A549 (cell line): ENCODE data around the gene ZNF580. TPM values are rescaled to one million over a fixed set of nuclear protein-coding genes. Genes with fewer than 3 reads are reported as not detected.
A peak's percentile ranks its signal among the peaks of the same experiment; 100 is the strongest.

ENCODE experiments used
- ATAC-seq, 2 experiments: fragments of 200-7000 bp in 1 of 2; fragments of >200 bp in 1 of 2; cut with Nextera tagmentation in 1 of 2; cut with Tn5 transposase in 1 of 2; 3 replicates each; pipeline versions ENCODE4 v1.8.0 to v1.9.1; 2018 to 2020; ENCODE audit warnings: mild to moderate bottlenecking in 1 of 2, moderate library complexity in 1 of 2
- CTCF ChIA-PET: fragments of 300-600 bp; sonication (Branson Sonifier 250); formaldehyde crosslinking; extraction: SDS; loops from one replicate; lab custom pipeline; 2021; ENCODE audit warnings: antibody characterized with exemption, inconsistent platforms; lab: Yijun Ruan, JAX
- POLR2A ChIA-PET: fragments of 350-600 bp; formaldehyde crosslinking; extraction: SDS; loops from one replicate; lab custom pipeline; 2021; ENCODE audit warnings: antibody characterized with exemption, inconsistent platforms; lab: Yijun Ruan, JAX
- DNase-seq, 2 experiments: peaks; one replicate each; pipeline versions ENCODE4 v3.0.0 to v3.0.0-alpha.2; 2011 to 2016; ENCODE audit warnings: low read depth in 1 of 2, low spot score in 1 of 2
- FAIRE-seq: peaks from 2 replicates; lab custom pipeline; 2011; peaks lifted over from hg19 to GRCh38; lab: Jason Lieb, UNC
- H3K27ac ChIP-seq, 2 experiments: fragments of >200 bp; sonication (Bioruptor Twin); formaldehyde crosslinking; 3 replicates each; pipeline ENCODE4 v1.5.1; 2016 to 2017
- H3K4me1 ChIP-seq: fragments of >200 bp; sonication (Bioruptor Twin); formaldehyde crosslinking; 3 replicates; pipeline ENCODE4 v1.6.1; 2016
- H3K4me2 ChIP-seq: fragments of >200 bp; sonication (Bioruptor Twin); formaldehyde crosslinking; 3 replicates; pipeline ENCODE4 v1.6.1; 2016
- H3K4me3 ChIP-seq: fragments of >200 bp; sonication (Bioruptor Twin); formaldehyde crosslinking; 3 replicates; pipeline ENCODE4 v1.5.1; 2016
- H3K9me3 ChIP-seq: fragments of >200 bp; sonication (Bioruptor Twin); formaldehyde crosslinking; 3 replicates; pipeline ENCODE4 v1.6.1; 2016
- CEBPB ChIP-seq, 2 experiments: fragments of >200 bp in 1 of 2; sonication (Bioruptor Twin) in 1 of 2; formaldehyde crosslinking in 1 of 2; IDR thresholded peaks; 2 replicates each; pipeline ENCODE4 v1.6.1; 2012 to 2016
- CHD4 ChIP-seq: fragments of 200-600 bp; sonication (generic); IDR thresholded peaks from 2 replicates; pipeline ENCODE4 v1.6.1; 2016; ENCODE audit warnings: antibody characterized with exemption, mild to moderate bottlenecking, borderline replicate concordance
- ESRRA ChIP-seq: fragments of 150-350 bp; IDR thresholded peaks from 2 replicates; pipeline ENCODE4 v1.6.1; 2014; ENCODE audit warnings: mild to moderate bottlenecking, low read length, borderline replicate concordance
- HEYL ChIP-seq: fragments of 250-450 bp; sonication (Bioruptor Pico); IDR thresholded peaks from 2 replicates; pipeline ENCODE4 v1.8.0; 2021; ENCODE audit warnings: mild to moderate bottlenecking, moderate library complexity
- JUN ChIP-seq, 2 experiments: fragments of >200 bp; sonication (Bioruptor Twin); formaldehyde crosslinking; IDR thresholded peaks; 2 replicates in 1 of 2; 3 replicates in 1 of 2; pipeline ENCODE4 v1.6.1; 2016 to 2017
- NPAS2 ChIP-seq: fragments of 250-450 bp; sonication (Bioruptor Pico); IDR thresholded peaks from 2 replicates; pipeline ENCODE4 v1.8.0; 2022; ENCODE audit warnings: mild to moderate bottlenecking, moderate library complexity, borderline replicate concordance
- NR3C1 ChIP-seq: fragments of >200 bp; sonication (Bioruptor Twin); formaldehyde crosslinking; IDR thresholded peaks from 3 replicates; pipeline ENCODE4 v1.6.1; 2017
- POLR2AphosphoS2 ChIP-seq: conservative IDR thresholded peaks from 2 replicates; pipeline ENCODE4 v1.6.1; 2012; ENCODE audit warnings: low read length, improper control_type of control experiment, inconsistent platforms
- RCOR1 ChIP-seq: fragments of 150-350 bp; IDR thresholded peaks from 2 replicates; pipeline ENCODE4 v1.6.1; 2014; ENCODE audit warnings: antibody characterized with exemption, low read length, low read depth
- SMC3 ChIP-seq: fragments of >200 bp; sonication (Bioruptor Twin); formaldehyde crosslinking; IDR thresholded peaks from 3 replicates; pipeline ENCODE4 v1.6.1; 2018; ENCODE audit warnings: inconsistent platforms
- ZSCAN20 ChIP-seq: fragments of 250-450 bp; sonication (Bioruptor Pico); IDR thresholded peaks from 2 replicates; pipeline ENCODE4 v1.8.0; 2022; ENCODE audit warnings: mild to moderate bottlenecking, moderate library complexity
- whole genome bisulfite sequencing: methylation state at CpG from one replicate; pipeline ENCODE4 v1.1.6; 2017; ENCODE audit errors: missing lambda C conversion rate; 5-methylcytosine and 5-hydroxymethylcytosine counted together
- polyA plus RNA-seq, 4 experiments: library from polyadenylated mRNA; depleted of rRNA in 3 of 4; stranded (reverse); fragments of >200 nt; fragmentation: RNase III in 1 of 4; extraction: RNeasy Plus Mini Kit Qiagen cat#74134 plus additional on column Dnase treatment in 1 of 4; gene quantifications; 2 replicates in 3 of 4; 3 replicates in 1 of 4; pipeline ENCODE4 v1.2.3, GENCODE V29; 2011 to 2017
- TF ChIP-seq, protein P1 (sequence below): IDR thresholded peaks from 2 replicates; pipeline ENCODE4 v1.6.1; 2012; ENCODE audit warnings: low read depth, borderline replicate concordance
- TF ChIP-seq, protein P2 (sequence below): fragments of >200 bp; sonication (Bioruptor Twin); formaldehyde crosslinking; IDR thresholded peaks from 3 replicates; pipeline ENCODE4 v1.5.1; 2016
- TF ChIP-seq, protein P3 (sequence below): IDR thresholded peaks from 2 replicates; pipeline ENCODE4 v1.6.1; 2012
- TF ChIP-seq, protein P4 (sequence below): fragments of 250-450 bp; sonication (Bioruptor Pico); IDR thresholded peaks from 2 replicates; pipeline ENCODE4 v1.5.0; 2021; ENCODE audit warnings: mild to moderate bottlenecking, moderate library complexity, borderline replicate concordance
- TF ChIP-seq, protein P5 (sequence below): fragments of 200-600 bp; sonication (generic); IDR thresholded peaks from 2 replicates; pipeline ENCODE4 v1.6.1; 2016; ENCODE audit warnings: antibody characterized with exemption, mild to moderate bottlenecking, moderate library complexity

Gene ZNF580
- polyA plus RNA-seq, 2 of the 4 experiments (the other 2 are of a cell fraction): 9.2 to 52.8 TPM

DNA sequence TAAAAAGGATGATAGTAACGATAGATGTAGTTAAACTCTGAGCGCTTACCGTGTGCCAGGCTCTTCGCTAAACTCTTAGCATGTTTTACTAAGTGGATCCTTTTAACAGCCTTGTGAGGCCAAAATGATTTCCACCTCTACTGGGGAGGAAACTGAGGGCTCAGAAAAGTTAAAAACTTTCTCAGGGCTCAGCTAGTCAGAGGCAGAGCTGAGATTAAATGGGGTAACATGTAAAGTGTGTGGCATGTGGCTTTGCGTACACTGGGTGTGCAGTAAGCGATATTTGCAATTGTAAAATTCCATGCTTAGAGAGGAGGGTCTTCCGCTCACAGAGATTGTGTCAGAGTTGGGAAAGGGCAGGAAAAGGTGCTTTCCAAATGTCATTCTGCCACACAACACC, 15.8 kb downstream of the ZNF580 start:
- DNase-seq: no peak
- peak overlapping the region; percentile 96 to 98; a peak in 5 of 6 replicates for H3K27ac ChIP-seq
- H3K4me1 ChIP-seq: peaks cover 44% of the 10 kb centered on the region
- TF ChIP-seq ZSCAN20 (no peak), SMC3 (no peak), RCOR1 (no peak), JUN (IDR thresholded peaks at IDR 0.05) (no peak), HEYL (CRISPR knock-in tag) (no peak), CHD4 (no peak), POLR2AphosphoS2 (no peak), CEBPB (IDR thresholded peaks at IDR 0.05) (no peak), ESRRA (no peak), NR3C1 (no peak), NPAS2 (no peak)
- TF ChIP-seq, protein P1, sequence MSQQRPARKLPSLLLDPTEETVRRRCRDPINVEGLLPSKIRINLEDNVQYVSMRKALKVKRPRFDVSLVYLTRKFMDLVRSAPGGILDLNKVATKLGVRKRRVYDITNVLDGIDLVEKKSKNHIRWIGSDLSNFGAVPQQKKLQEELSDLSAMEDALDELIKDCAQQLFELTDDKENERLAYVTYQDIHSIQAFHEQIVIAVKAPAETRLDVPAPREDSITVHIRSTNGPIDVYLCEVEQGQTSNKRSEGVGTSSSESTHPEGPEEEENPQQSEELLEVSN: no peak
- TF ChIP-seq, protein P2, sequence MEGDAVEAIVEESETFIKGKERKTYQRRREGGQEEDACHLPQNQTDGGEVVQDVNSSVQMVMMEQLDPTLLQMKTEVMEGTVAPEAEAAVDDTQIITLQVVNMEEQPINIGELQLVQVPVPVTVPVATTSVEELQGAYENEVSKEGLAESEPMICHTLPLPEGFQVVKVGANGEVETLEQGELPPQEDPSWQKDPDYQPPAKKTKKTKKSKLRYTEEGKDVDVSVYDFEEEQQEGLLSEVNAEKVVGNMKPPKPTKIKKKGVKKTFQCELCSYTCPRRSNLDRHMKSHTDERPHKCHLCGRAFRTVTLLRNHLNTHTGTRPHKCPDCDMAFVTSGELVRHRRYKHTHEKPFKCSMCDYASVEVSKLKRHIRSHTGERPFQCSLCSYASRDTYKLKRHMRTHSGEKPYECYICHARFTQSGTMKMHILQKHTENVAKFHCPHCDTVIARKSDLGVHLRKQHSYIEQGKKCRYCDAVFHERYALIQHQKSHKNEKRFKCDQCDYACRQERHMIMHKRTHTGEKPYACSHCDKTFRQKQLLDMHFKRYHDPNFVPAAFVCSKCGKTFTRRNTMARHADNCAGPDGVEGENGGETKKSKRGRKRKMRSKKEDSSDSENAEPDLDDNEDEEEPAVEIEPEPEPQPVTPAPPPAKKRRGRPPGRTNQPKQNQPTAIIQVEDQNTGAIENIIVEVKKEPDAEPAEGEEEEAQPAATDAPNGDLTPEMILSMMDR: no peak
- TF ChIP-seq, protein P3, sequence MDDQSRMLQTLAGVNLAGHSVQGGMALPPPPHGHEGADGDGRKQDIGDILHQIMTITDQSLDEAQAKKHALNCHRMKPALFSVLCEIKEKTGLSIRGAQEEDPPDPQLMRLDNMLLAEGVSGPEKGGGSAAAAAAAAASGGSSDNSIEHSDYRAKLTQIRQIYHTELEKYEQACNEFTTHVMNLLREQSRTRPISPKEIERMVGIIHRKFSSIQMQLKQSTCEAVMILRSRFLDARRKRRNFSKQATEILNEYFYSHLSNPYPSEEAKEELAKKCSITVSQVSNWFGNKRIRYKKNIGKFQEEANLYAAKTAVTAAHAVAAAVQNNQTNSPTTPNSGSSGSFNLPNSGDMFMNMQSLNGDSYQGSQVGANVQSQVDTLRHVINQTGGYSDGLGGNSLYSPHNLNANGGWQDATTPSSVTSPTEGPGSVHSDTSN: no peak
- TF ChIP-seq, protein P4, sequence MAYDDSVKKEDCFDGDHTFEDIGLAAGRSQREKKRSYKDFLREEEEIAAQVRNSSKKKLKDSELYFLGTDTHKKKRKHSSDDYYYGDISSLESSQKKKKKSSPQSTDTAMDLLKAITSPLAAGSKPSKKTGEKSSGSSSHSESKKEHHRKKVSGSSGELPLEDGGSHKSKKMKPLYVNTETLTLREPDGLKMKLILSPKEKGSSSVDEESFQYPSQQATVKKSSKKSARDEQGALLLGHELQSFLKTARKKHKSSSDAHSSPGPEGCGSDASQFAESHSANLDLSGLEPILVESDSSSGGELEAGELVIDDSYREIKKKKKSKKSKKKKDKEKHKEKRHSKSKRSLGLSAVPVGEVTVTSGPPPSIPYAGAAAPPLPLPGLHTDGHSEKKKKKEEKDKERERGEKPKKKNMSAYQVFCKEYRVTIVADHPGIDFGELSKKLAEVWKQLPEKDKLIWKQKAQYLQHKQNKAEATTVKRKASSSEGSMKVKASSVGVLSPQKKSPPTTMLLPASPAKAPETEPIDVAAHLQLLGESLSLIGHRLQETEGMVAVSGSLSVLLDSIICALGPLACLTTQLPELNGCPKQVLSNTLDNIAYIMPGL (CRISPR knock-in tag): no peak
- TF ChIP-seq, protein P5, sequence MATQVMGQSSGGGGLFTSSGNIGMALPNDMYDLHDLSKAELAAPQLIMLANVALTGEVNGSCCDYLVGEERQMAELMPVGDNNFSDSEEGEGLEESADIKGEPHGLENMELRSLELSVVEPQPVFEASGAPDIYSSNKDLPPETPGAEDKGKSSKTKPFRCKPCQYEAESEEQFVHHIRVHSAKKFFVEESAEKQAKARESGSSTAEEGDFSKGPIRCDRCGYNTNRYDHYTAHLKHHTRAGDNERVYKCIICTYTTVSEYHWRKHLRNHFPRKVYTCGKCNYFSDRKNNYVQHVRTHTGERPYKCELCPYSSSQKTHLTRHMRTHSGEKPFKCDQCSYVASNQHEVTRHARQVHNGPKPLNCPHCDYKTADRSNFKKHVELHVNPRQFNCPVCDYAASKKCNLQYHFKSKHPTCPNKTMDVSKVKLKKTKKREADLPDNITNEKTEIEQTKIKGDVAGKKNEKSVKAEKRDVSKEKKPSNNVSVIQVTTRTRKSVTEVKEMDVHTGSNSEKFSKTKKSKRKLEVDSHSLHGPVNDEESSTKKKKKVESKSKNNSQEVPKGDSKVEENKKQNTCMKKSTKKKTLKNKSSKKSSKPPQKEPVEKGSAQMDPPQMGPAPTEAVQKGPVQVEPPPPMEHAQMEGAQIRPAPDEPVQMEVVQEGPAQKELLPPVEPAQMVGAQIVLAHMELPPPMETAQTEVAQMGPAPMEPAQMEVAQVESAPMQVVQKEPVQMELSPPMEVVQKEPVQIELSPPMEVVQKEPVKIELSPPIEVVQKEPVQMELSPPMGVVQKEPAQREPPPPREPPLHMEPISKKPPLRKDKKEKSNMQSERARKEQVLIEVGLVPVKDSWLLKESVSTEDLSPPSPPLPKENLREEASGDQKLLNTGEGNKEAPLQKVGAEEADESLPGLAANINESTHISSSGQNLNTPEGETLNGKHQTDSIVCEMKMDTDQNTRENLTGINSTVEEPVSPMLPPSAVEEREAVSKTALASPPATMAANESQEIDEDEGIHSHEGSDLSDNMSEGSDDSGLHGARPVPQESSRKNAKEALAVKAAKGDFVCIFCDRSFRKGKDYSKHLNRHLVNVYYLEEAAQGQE: no peak
- TF ChIP-seq, all 56 proteins: peak for 0
- H3K9me3 ChIP-seq: no peaks in the 10 kb centered on the region
- no peak for ATAC-seq
- peak overlapping the region; percentile 68 for H3K4me3 ChIP-seq
- peak overlapping the region; percentile 91 for H3K4me2 ChIP-seq
- FAIRE-seq: no peak
- WGBS: 68% methylated on average over 7 of the region's 7 CpGs
- ChIA-PET CTCF (interaction anchor here (1.1 to 2.3 kb wide), 3 partner anchors 11 to 24 kb away, joined by 3 to 30 read pairs (median 5); no protein-coding TSS in a partner anchor), POLR2A (no interaction called here)
